ENCODE data around the gene IL16. TPM values are rescaled to one million over a fixed set of nuclear protein-coding genes. Genes with fewer than 3 reads are reported as not detected.
A peak's percentile ranks its signal among the peaks of the same experiment; 100 is the strongest.

The IL16 gene
- total RNA-seq, 1 experiment from 2014 or later: 0.81 TPM

GRCh38 chr15:81256916-81257315 is 60.2 kb downstream of the IL16 start:
- Histone ChIP-seq H3K4me3 (replicated peaks in 1 of 2; ENCODE audit: low read depth in 1 of 2, low read length in 2 of 2) (no peak overlapping the region), H3K9me2 (ENCODE audit: insufficient read depth) (no peaks in the 10 kb centered on the region), H3K27ac (ENCODE audit: low read depth, low read length) (no peak overlapping the region), H3K79me2 (ENCODE audit: insufficient read depth, low read length) (no peaks in the 10 kb centered on the region), H3K4me2 (ENCODE audit: low read length) (no peak overlapping the region), H3K27me3 (ENCODE audit: insufficient read depth, low read length) (peaks cover 12% of the 10 kb centered on the region), H3K9me3 (ENCODE audit: control insufficient read depth in 1 of 2, insufficient read depth in 1 of 2, low read depth in 1 of 2, low read length in 2 of 2) (no peaks in the 10 kb centered on the region), H3K4me1 (ENCODE audit: control insufficient read depth in 1 of 2, insufficient read depth in 2 of 2, low read length in 2 of 2) (no peaks in the 10 kb centered on the region), H3K9ac (ENCODE audit: low read length) (no peak overlapping the region), H4K20me1 (ENCODE audit: insufficient read depth) (no peaks in the 10 kb centered on the region), H3K36me3 (ENCODE audit: control insufficient read depth in 1 of 2, insufficient read depth in 2 of 2, low read length in 2 of 2) (no peaks in the 10 kb centered on the region), H2AFZ (ENCODE audit: low read depth, low read length, poor library complexity, severe bottlenecking) (no peak overlapping the region)
- ChIA-PET POLR2A (no interaction called here), CTCF (interaction anchor here (0.8 to 9.4 kb wide), 5 partner anchors 9 to 279 kb away, joined by 3 to 44 read pairs (median 6); no protein-coding TSS in a partner anchor), RAD21 (ENCODE audit: low non-redundant PET in 1 of 2, low total read pairs in 2 of 2, uncharacterized antibody in 2 of 2, unreplicated experiment in 2 of 2) (no interaction called here)
- no TSS peak for BruUV-seq (replicated peaks)
- DNase-seq (ENCODE audit: low read depth, low spot score) (peak; percentile 32), ATAC-seq (peak; percentile 68)
- TF ChIP-seq CTCF (IDR thresholded peaks at IDR 0.05 in 2 of 3, conservative IDR thresholded peaks at IDR 0.05 in 1 of 3; ENCODE audit: borderline replicate concordance in 1 of 3, insufficient read depth in 1 of 3, low read depth in 2 of 3, low read length in 2 of 3) (peak; percentile 36 to 60 (median 54)), RAD21 (IDR thresholded peaks at IDR 0.05; ENCODE audit: low read depth) (peak; percentile 66), EZH2 (IDR thresholded peaks at IDR 0.05) (no peak)
- intact Hi-C loops (cut with micrococcal nuclease): loop anchor here (1.0 to 2.0 kb wide), 2 partner anchors 102 to 151 kb away; no protein-coding TSS in a partner anchor

- ATAC-seq: no peak
- Histone ChIP-seq H3K9me2 (ENCODE audit: insufficient read depth) (no peaks in the 10 kb centered on the region), H3K27ac (ENCODE audit: low read depth, low read length) (no peak overlapping the region), H3K79me2 (ENCODE audit: insufficient read depth, low read length) (no peaks in the 10 kb centered on the region), H3K9me3 (ENCODE audit: control insufficient read depth in 1 of 2, insufficient read depth in 1 of 2, low read depth in 1 of 2, low read length in 2 of 2) (no peaks in the 10 kb centered on the region), H3K27me3 (ENCODE audit: insufficient read depth, low read length) (peaks cover 12% of the 10 kb centered on the region), H3K36me3 (ENCODE audit: control insufficient read depth in 1 of 2, insufficient read depth in 2 of 2, low read length in 2 of 2) (no peaks in the 10 kb centered on the region), H3K4me3 (replicated peaks in 1 of 2; ENCODE audit: low read depth in 1 of 2, low read length in 2 of 2) (no peak overlapping the region), H2AFZ (ENCODE audit: low read depth, low read length, poor library complexity, severe bottlenecking) (no peak overlapping the region), H3K4me1 (ENCODE audit: control insufficient read depth in 1 of 2, insufficient read depth in 2 of 2, low read length in 2 of 2) (no peaks in the 10 kb centered on the region), H3K9ac (ENCODE audit: low read length) (no peak overlapping the region), H4K20me1 (ENCODE audit: insufficient read depth) (no peaks in the 10 kb centered on the region), H3K4me2 (ENCODE audit: low read length) (no peak overlapping the region)
- intact Hi-C loops (cut with micrococcal nuclease): loop anchor here (1.0 to 2.0 kb wide), 2 partner anchors 103 to 151 kb away; no protein-coding TSS in a partner anchor
- ChIA-PET POLR2A (no interaction called here), CTCF (interaction anchor here (1.6 to 9.4 kb wide), 3 partner anchors 8 to 151 kb away, joined by 6 to 44 read pairs (median 9); no protein-coding TSS in a partner anchor), RAD21 (ENCODE audit: low non-redundant PET in 1 of 2, low total read pairs in 2 of 2, uncharacterized antibody in 2 of 2, unreplicated experiment in 2 of 2) (no interaction called here)
- no peak for DNase-seq (ENCODE audit: low read depth, low spot score)
- no TSS peak for BruUV-seq (replicated peaks)
- TF ChIP-seq SP1 (IDR thresholded peaks at IDR 0.05; ENCODE audit: low read depth) (no peak), FOSL1 (IDR thresholded peaks at IDR 0.05; ENCODE audit: low read depth) (no peak), ELF1 (IDR thresholded peaks at IDR 0.05; ENCODE audit: borderline replicate concordance, low read depth) (no peak), RAD21 (IDR thresholded peaks at IDR 0.05; ENCODE audit: low read depth) (no peak), EZH2phosphoT487 (IDR thresholded peaks at IDR 0.05; ENCODE audit: borderline replicate concordance) (no peak), JUND (IDR thresholded peaks at IDR 0.05) (no peak), ATF3 (IDR thresholded peaks at IDR 0.05) (no peak), EZH2 (IDR thresholded peaks at IDR 0.05) (no peak)
These were observed 60.8 kb downstream of the IL16 start for GRCh38 chr15:81257435-81257834.

Data from HCT116 (cell line).